RKO (cell line): Measurements from ENCODE around the gene POU1F1.
"Not testable (repeated sequence)": the region's sequence is repeated elsewhere in the genome, so short reads cannot be mapped to it uniquely, and the experiment has no call there.

Source experiments
- DNase-seq: peaks from one replicate; pipeline ENCODE4 v3.0.0-alpha.2; 2016; ENCODE audit warnings: low spot score

The POU1F1 gene

DNA sequence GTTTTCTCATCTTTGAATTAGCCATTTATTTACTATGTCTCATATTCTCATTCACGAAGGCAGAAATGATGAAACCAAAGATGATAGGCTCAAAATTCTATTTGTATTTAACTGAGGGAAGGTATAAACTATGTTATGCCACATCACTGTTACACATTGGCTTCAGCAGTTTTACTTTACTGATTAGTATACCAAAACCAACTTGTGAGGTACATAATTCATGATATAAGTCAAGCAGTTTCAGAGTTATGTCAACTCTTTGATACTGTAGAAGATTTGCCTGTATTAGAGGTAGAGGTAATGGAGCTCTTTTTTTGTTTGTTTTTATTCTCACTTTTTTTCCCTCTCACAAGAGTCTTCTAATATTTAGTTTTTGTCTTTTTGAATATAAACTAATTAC lies 26.4 kb downstream of the POU1F1 start:
- DNase-seq: no peak

GRCh38 chr3:87248831-87249230 lies 27.6 kb downstream of the POU1F1 start:
- DNase-seq: no peak

- not testable (repeated sequence) for DNase-seq
Observed at GRCh38 chr3:87248231-87248630, 28.2 kb downstream of the POU1F1 start.

GRCh38 chr3:87247430-87247773 lies 29.0 kb downstream of the POU1F1 start:
- no peak for DNase-seq

DNA sequence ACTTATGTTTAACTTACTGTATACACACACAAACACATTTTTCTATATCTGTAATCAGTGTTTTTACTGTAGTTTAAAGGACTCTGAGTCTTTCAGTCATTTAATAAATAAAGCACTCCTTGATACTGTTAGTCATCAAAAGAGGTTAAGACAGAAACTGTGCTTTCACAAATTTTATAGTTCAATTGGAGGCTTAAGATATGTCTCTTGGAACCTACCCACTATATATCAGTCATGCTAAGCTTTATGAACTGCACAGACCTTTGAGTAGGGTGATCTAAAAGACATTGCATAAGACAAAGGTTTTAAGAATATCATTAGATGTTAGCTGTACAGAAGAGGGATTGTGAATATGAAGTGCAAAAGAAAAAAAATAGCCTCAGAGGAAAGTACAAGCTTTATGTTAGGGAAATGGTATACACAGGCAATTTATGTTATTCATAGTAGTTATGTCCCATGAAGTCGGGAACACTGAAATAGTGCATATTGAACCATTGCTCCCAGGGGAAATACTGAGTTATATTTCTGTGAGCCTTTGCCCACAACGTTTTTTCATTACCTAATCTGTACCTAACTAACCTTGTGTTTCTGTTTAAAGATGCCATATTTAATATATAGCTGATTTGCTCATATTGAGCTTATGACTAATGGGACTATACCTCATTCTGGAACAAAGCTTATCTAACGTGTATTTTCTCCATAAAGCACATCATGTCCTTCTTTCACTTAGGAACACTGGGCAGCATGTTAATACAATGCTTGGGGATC lies 29.5 kb downstream of the POU1F1 start:
- no peak for DNase-seq

- DNase-seq: no peak
Observed at GRCh38 chr3:87236093-87236492, 40.3 kb downstream of the POU1F1 start.

DNA sequence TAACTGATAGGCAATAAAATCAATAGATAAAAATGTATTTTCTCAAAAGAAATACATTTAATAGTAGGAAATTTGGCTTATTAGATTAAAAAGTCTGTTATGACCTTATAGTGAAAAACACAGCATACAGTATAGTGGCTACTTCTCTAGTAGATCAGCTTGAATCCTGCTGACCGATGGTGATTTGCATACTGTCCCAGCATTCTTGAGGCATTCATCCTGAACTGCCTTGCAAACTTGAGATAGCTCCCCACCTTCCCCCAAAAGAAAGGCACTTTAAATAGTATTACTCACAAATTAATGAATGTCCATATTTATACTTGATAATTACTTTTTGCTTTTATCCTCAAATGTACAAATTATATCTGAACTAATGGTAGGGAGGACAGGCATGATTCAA lies 42.6 kb downstream of the POU1F1 start:
- no peak for DNase-seq

GRCh38 chr3:87229113-87229512 lies 47.3 kb downstream of the POU1F1 start:
- no peak for DNase-seq

DNA sequence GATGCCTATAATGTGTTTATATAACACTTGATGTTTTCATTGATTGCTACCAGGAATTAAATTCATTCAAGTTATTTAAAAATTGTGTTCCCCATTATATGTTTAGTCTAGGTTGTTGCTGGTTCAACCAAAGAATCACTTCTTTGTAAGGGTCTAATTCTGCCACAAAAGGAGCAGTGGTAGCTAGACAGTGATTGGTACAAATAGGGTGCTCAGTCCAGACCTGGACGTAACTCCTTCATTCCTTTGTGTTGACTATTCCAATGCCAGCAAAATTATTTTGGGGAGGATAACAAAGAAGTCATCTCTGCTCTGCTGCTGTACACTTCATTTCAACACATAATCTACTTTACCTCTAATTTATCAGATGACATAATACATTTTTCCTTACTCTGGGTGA lies 48.1 kb downstream of the POU1F1 start:
- peak; percentile 70 for DNase-seq

DNA sequence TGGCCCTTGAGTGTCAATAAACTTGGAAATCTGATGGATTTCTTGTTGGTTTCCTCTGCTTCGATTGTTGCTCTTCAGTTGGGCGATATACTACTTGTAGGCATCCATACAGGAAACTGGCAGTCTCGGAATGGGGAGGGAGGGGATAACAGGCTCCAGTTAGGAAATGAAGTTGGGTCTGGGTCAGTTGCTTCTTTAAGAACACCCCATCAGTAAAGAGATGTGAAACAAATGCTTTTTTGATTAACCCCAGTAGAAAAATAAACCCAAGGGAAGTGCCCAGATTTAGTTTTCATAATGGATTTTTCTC lies 48.6 kb downstream of the POU1F1 start:
- DNase-seq: no peak

GRCh38 chr3:87227104-87227834 lies 49.1 kb downstream of the POU1F1 start, which contains the start of gene CHMP2B:
Gene CHMP2B, plus strand, starts transcription at chr3:87227309. Its CDS starts 214 bp downstream, at chr3:87227523.
- DNase-seq: peak; percentile 93

DNA sequence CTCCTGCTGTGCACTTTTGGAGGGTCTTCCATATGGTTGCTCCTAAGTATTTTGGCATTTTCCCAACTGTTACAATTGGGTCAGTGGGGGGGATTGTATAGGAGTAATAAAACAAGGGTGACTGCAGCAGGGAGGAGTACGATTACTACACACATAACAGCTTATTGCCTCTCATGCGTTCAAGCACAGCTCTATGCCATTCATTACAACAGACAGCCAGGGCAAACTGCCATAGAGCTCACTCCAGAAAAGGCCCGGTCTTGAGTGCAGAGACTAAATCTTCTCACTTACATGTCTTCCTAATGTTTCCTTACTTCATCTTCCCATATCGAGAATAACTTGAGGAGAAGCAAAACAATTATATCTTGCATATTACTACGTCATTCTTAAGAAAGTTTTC lies 50.7 kb downstream of the POU1F1 start:
- no peak for DNase-seq

- DNase-seq: no peak
Observed at GRCh38 chr3:87219611-87220010, 56.8 kb downstream of the POU1F1 start.

DNA sequence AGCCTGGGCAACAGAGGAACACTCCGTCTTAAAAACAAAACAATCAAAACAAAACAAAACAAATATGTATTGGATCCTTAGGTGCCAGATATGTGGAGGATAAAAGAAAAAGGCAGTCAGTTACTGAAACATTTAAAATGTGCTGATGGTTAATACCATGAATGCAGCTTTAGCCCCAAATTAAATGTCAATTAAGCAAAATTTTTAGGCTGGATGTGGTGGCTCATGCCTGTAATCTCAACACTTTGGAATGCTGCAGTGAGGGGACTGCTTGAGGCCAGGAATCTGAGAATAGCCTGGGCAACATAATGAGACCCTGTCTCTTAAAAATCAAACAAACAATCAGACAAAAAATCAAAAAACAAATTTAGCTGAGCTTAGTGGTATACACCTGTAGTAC lies 57.8 kb downstream of the POU1F1 start:
- no peak for DNase-seq
